HG02759 (cell line): ENCODE results near the gene DOK1.
"Not testable (repeated sequence)": the region's sequence is repeated elsewhere in the genome, so short reads cannot be mapped to it uniquely, and the experiment has no call there.

Experiments
- ATAC-seq: cut with Tn5 transposase; IDR thresholded peaks from one replicate; pipeline ENCODE4 v1.9.1; 2021; ENCODE audit warnings: mild to moderate bottlenecking, moderate library complexity; ENCODE audit not compliant: unreplicated experiment

Gene DOK1

DNA sequence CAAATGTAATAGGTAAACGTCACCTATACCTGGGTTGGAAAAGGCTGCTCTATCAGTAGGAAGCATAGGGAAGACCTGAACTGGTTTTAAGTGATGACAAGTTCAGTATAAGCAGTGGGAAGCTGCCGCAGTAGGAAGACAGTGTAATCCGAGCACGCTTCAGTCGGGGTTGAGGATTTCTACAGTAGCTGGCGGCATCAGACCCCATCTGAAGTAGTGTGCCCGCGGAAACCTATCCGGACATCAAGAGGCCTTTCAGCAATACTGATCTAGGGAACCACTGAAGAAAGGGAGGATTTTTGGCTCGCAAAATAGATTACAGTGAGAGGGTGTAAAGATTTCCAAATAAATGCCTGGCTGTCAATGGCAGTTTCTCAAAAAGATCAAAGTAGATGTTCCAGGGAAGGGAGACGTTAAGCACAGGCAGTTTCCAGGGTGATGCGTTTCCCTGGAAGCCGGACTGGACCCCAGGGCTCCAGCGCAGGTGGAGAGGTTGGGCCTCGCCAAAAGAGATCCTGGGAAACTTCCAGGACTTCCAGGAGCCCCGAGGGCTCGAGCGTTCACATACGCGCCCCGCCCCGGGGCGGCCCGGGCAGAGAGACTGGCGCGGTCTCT is 6.1 kb upstream of the DOK1 start:
- no peak for ATAC-seq

DNA sequence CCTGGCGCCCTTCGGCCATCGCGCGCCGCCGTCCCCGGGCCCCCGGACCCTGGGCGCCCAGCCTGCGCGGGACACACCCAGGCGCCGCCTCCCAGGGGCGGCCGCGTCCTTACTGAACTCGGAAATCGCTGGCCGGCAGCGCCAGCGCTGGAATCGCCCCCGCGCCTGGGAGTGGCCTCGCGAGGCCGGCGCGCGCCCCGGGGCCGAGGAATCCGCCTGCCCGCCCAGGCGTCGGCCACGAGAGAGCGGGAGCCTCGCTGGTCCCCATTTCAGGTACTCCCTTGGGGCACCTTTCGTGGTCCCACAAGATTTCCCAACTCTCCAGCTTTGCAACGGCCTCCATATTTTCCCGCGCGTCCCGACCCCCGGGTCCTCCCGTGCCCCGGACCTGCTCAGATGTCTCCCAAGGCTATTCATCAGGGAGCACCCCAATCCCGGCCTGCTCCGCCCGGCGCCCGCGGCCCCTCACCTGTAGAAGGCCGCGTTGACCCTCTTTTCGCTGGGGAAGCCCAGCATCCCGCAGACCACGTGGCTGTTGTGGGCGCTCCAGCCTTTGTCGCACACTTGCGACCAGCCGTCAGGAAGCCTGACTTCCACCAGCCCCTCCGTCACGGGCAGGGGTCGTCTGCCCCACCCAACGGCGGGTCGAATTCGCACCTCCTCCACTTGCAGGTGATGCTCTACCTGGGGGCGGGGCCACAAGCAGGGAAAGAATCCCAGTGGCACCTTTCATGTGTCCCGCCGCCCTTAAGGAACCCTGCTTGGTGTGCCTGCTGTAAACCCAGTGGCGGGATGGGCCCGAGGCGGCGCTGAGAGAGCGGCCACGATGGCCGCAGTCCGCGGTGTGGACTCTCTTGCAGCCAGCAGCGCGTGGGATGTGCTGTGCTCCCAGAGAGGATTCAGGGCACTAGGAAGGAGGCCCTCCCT is 5.4 kb upstream of the DOK1 start:
- peak; percentile 44 for ATAC-seq

DNA sequence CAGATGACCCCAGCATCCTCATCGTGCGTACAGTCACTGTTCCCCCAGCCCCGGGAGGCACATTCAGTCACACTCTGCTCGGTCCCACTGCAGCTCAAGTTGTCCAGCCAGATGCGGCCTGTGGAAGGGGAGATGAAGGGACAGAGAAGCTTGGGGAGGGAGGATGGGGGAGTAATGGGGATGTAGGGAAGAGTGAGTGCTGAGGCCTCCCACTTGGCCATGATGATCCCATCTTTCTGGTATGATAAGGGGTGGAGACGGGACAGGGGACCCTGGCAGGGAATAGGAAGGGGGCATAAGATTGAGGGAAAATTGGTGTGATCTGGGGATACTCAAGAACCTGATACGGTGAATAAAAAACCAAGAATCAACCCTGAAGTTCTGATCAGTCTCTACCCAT is 4.3 kb upstream of the DOK1 start:
- ATAC-seq = no peak

DNA sequence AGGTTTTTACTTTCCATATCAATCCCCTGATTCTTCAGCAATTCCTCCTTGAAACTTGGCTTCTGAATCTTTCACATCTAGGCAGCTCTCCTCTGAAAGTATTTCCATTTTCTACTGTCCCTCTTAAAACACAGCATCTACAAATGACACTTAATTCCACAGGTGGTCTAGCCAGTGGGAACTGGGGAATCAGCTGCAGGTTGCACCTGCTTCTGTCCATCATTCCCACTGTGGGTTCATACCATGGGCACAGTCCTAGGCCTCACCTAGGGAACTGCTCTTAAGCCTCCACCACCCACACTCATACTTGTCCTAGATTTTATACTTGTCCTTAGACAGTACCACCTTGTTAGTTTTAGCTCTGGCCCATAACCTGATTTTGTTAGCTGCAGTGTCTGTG is 3.0 kb upstream of the DOK1 start:
- no peak for ATAC-seq

DNA sequence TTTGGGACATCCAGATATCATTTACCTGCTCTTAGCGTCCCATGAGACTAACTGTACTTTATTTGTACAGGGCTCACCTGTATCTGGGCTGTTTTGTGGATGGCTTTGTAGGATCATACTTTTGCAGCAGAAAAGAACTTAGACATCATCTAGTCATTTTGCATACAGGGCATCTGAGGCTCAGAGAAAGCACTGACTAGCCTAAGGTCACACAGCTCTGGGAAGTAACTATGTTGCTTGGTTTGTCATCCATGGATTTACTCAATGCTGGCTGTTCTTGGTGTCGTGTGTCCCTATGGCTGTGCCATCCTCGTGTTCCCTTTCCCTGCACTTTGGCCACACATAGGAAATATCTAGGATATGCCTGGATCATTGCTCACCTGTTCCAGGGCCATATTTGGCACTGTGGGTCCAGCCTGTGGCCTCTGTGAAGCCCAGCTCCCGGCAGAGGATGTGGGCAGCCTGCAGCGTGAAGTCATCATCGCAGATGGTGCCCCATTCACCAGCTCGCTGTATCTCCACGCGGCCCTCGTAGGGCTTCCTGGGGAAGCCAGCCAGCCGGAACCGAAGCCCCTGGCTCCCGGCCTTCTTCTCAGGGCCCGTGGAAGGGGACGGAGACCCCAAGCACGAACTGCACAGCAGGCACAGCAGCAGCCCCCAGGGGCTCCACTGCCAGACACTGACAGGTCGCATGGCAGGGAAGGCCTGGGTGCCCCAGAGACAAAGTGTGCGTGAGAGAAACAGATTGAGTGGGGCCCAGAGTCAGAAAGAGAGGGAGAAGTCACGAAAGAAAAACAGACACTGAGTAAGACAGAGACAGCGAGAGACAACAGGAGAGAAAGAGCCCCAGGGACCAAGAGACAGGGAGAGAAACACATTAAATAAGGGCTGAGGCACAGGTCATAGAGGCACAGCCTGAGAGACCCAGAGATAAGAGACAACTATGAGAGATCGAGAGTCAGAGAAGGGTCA is 2.3 kb upstream of the DOK1 start:
- ATAC-seq = no peak

DNA sequence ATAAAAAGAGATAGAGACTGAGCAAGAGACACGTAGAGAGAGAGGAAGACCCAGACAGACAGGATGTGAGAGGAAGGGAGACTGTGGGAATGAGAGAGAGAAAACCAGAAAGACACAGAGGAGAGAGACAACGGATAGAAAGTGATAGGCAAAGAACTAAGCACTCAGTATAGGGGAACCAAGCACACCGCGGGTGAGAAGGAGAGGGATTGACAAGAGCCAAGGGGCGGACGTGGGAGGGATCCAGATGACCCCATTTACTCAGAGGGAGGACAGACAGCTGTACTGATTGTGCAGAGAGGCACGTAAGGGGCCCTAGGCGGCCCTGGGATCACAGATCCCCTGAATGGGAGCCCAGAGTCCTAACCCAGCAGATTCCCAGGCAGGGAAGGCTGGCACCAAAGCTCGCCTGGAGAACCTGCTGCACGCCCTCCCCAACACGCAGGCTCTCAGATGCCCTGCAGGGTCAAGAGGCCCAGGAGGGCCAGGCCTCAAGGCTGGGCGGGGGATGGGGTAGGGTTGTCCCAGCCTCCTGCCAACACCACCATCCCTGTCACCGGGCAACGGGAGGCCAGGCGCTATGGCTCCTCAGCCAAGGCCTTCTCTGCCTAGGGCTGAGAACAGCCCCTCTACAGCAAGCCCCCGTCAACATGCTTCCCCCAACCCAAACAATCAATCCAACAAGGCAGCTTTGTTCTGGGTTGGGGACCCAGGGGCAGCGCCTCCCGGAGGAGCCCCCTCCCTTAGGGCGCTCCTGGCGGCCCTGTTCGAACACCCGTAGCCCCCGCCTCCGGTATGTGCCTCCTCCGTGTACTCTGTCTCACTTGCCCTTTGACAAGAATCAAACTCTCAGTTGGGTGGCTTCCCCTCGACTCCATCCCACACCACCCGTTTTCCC is 1.4 kb upstream of the DOK1 start:
- ATAC-seq = no peak

DNA sequence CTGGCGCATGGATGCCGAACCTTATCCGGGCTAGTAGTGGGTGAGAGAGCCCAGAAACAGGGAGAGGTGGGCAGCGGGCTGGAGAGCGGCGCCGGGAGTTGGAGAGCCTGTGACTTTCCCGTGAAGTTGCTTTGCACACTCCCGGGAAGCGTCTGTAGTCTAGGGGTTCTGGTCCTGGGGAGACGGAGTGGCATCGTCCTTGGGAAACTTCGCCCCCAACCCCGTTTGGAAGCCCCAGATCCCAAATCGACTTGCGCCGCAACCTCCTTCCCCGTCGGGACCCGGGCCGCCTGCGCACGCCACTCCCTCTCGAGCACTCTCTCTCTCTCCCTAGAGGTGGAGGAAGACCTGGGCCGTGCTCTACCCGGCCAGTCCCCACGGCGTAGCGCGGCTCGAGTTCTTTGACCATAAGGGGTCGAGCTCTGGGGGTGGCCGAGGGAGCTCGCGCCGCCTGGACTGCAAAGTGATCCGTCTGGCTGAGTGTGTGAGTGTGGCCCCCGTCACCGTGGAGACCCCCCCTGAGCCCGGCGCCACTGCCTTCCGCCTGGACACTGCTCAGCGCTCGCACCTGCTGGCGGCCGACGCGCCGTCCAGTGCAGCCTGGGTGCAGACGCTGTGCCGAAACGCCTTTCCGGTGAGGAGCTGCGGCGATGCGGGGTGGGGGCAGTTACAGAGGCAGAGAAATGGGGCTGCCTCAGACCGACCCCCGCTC is 456 bp downstream of the DOK1 start:
- peak; percentile 52 for ATAC-seq

DNA sequence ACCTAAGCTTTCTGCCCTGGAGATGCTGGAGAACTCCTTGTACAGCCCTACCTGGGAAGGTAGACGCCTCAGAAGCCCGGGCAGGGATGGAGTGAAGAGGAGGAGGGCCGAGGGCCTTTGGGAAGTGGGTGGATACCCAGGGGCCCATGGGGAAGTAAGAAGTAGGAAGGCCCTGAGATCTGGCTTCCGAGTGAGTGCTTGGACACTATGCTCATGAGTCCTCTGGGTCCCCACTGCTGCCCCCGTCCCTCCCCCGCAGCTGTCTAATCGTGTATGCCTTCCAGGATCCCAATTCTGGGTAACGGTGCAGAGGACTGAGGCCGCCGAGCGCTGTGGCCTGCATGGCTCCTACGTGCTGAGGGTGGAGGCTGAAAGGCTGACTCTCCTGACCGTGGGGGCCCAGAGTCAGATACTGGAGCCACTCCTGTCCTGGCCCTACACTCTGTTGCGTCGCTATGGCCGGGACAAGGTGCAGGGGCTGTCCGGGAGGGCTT is 1.1 kb downstream of the DOK1 start:
- ATAC-seq = no peak

DNA sequence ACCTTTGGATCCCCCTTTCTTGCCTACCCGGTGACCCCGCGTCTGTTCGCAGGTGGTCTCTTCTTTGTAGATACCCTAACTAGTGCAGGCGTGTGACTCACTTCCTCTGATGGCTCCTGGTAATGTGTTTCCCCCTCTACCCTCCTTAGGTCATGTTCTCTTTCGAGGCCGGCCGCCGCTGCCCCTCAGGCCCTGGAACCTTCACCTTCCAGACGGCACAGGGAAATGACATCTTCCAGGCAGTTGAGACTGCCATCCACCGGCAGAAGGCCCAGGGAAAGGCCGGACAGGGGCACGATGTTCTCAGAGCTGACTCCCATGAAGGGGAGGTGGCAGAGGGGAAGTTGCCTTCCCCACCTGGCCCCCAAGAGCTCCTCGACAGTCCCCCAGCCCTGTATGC is 1.6 kb downstream of the DOK1 start:
- no peak for ATAC-seq

DNA sequence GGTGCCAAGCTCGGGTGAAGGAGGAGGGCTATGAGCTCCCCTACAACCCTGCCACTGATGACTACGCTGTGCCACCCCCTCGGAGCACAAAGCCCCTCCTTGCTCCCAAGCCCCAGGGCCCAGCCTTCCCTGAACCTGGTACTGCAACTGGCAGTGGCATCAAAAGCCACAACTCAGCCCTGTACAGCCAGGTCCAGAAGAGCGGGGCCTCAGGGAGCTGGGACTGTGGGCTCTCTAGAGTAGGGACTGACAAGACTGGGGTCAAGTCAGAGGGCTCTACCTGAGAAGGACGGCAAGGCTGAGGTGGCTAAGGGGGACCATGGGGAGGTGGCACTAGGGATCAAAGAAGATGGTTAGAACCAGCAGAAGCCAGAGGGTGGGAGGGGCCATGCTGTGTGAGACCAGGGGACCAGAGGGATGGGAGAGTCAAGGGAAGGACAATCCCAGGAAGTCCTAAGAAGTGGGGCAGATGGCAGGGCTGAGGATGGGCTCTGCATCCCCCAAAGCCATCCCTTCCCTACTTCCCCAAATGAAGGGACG is 2.4 kb downstream of the DOK1 start:
- no peak for ATAC-seq

DNA sequence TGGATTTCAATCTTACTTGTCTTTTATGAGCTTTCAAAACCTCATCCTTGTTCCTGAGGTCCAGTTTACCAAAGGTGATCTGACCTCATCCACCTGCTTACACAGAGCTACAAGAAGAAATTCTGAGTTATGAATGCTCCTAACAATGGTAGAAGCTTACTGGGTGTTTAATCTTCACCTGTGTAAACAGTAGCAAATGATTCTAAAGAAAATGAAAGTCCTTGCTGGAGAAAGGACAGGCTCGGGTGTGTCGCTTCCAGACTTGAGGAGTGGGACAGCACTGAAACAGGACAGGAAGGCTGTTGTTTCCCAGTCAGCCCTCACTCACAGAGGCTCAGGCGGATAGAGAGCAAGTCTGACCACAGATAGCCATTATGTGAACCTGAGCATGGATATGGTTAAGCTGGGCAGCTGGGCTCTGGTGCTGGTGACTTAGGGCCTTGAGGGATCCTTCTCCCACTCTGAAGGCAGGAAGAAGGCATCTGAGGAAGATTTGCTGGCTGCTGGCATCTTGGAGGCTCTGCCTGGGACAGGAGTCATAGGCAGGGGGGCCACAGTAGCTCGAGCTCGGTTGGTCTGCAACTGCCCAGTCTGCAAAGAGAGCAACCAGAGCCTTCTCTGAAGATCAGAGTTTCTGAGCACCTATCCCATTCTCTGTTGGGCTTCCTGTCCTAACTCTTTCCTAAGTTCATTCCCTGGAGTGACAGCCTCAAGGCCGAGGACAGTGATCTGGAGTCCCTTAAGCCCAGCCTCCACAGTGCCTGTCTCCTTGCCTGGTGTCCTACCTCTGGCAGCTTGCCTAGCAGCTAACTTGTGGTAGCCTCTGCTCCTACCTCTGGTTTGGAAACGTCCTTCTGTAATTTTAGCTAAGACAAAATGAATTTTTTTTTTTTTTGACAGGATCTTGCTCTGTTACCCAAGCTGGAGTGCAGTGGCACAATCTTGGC is 4.0 kb downstream of the DOK1 start:
- ATAC-seq = no peak

DNA sequence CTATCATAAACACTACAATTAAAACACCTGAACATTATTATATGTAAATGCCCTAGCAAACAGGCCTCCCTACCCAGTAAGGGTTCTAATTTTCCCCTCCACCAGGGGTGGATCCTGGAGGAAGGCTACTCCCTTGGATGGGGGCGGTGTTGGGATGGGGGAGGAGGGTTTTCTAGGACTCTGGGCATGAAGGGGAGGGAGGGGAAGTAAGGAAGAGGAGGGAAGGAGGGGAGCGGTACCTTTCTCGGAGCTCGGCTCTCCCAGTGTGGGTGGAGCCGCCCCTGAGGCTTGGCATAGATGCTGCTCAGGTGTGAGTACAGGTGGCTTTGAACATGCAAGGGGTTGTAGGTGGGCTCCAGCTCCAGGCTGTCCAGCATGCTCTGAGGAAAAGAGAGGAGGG is 5.4 kb downstream of the DOK1 start:
- ATAC-seq = no peak

DNA sequence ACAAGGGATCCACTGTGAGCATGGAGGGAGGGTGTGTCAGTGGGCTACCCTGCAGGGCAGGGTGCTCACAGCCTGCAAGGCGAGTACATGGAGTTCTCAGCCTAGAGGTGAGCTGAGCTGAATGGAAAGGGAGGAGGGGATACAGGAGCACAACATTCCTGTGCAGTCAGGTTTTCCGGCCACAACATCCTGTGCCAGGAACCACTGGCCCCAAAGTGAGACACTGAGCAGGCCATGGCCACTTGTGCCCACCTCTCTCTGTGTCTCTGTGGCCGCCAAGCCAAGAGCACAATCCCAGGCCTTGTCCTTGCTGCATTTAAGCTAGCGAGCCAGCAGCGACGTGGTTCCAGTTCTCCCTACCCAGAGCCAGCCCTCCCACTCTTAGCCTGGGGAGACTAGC is 6.1 kb downstream of the DOK1 start:
- no peak for ATAC-seq

DNA sequence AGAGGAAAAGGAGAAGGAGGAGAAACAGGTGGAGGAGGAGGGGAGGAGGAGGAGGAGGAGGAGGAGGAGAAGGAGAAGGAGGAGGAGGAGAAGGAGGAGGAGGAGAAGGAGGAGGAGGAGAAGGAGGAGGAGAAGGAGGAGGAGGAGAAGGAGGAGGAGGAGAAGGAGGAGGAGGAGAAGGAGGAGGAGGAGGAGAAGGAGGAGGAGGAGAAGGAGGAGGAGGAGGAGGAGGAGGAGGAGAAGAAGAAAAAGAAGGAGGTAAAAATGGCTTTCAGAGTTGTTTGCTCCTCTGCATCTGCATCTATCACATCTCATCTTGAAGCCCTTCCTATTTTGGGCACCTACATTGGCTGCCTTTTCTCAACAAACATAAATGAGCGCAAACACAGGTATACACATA is 6.5 kb downstream of the DOK1 start:
- ATAC-seq = not testable (repeated sequence)

DNA sequence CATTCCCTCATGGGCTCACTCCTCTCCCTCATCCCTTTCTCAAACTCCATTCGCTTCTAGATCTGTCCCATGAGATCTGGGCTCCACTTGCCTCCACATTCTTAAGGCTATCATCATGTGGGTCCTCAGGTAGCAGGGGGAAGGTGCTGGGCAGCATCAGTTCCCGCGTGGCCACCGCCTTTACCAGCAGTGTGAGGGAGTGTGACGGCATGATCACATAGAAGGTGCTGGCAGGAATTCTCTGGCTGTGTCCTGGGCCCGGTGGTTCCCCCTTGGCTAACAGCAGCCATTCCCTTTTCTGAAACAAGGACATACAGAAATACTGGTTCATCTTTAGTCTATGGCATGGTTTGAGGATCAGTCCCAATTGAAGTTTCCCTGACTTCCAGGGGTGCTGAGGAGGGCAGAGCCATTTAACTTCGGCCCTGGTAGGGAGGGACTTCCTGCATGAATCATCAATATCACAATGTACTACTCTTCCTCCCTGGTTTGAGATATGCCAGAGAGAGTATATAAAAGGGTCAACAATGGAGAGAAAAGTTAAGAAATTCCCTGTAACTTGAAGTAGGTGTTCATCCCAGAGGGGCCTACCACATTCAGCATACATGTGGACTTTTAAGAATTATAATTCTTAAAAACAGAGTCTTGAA is 7.7 kb downstream of the DOK1 start:
- ATAC-seq = no peak

DNA sequence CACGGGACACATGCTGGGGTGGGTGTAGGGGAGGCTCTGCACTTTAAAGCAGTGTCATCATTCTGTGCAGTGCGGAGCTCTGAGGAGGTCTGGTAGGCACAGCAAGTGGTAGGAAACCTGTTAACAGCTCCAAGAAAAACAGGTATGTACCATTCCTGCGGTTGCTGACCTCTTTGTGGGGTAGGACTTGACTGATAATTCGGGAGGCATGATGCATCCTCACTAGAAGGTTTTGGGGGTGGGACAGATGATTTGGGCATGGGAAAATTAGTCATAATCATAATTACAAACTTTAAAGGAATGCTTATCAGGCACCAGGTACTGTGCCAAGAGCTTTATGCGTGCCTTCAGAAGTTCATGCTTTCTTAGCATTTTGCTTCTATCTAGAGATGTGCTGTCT is 9.7 kb downstream of the DOK1 start:
- ATAC-seq = no peak

DNA sequence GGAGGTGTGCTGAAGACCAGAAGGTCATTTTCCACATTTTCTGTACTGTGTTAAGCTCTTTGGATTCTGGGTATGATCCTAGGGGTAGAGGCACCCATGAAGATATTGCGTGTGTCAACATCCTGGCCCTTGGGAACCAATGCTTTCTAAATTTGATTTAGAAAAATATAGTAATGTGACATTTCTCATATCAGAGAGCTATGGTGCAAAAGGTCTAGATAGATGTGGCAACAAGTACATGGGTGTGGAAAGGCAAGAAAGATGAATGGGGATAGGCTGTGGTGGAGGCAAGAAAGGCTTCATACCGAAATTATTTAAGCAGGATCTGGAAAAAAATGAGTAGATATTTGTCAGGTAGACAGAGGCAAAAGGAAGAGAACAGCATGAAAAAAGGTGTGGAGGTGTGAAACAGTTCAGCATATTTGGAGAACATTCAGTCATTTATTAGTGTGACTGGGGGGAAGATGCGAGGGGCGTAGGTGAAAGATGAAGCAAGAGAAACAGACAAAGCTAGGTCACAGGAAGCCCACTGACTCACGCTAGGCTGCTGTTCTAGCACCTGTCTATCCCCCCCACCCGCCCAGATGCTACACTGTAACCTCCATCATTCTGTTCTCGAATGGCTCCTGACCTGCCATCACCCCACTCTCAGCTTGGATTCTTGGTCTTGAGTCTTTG is 11.7 kb downstream of the DOK1 start:
- ATAC-seq = no peak
